Activated CD4-positive, alpha-beta T cell treated with anti-CD3 and anti-CD28 coated beads, Interleukin-10, Interleukin-2, amounts not matched to agents 100 ng/mL and 50 ng/mL, durations not matched to agents 16 hours and 8 hours (primary cell): ENCODE results near the gene OR10H4.
"Not testable (repeated sequence)": the region's sequence is repeated elsewhere in the genome, so short reads cannot be mapped to it uniquely, and the experiment has no call there.

Experiments used
- DNase-seq: peaks from one replicate; pipeline ENCODE4 v3.0.0-alpha.2; 2020

OR10H4 gene, protein sequence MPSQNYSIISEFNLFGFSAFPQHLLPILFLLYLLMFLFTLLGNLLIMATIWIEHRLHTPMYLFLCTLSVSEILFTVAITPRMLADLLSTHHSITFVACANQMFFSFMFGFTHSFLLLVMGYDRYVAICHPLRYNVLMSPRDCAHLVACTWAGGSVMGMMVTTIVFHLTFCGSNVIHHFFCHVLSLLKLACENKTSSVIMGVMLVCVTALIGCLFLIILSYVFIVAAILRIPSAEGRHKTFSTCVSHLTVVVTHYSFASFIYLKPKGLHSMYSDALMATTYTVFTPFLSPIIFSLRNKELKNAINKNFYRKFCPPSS

DNA sequence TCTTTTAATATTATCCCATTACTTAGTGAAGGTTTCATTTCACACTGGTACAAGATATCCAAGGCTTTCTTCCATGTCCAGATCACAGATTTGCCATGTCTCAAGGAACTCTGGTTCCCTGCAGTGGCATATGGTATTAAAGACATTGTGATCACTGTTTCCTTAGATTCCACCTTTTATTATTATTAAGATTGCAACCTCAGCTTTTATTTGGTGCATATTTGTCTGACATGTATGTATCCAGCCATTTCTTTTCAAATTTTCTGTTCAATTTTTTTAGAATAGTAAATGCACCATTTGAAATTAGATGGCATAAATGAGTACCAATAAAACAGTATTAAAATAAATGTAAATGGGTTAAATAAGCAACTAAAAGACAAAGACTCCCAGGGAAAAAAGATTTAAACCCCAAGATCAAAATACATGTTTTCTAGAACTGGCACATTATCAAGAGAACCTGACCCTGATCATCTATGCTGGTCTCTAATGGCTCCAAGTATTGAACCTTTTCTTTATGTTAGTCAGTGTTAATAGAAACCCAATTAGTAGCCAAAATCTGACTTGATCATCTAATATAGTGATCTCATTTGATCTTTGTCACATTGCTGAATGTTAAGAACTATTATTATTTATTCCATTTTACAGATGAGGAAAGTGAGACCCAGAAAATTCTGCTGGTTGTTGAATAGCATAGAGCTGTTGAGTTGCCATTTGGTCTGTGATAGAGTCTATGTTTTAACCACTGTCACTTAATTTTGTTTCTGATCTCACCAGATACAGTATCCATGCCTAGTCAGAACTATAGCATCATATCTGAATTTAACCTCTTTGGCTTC lies at the start of gene OR10H4:
OR10H4 (plus strand) TSS at position 786 of the 836 bp plus-strand sequence; CDS start at position 786, 0 bp downstream.
- no peak for DNase-seq

DNA sequence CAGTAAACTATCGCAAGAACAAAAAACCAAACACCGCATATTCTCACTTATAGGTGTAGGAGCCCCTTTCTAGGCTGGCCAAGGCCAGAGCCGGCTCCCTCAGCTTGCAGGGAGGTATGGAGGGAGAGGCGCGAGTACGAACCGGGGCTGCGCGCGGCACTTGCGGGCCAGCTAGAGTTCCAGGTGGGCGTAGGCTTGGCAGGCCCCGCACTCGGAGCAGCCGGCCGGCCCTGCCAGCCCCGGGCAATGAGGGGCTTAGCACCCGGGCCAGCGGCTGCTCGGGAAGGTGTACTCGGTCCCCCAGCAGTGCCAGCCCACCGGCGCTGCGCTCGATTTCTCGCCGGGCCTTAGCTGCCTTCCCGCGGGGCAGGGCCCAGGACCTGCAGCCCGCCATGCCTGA lies 49.2 kb upstream of the OR10H4 start:
- not testable (repeated sequence) for DNase-seq

DNA sequence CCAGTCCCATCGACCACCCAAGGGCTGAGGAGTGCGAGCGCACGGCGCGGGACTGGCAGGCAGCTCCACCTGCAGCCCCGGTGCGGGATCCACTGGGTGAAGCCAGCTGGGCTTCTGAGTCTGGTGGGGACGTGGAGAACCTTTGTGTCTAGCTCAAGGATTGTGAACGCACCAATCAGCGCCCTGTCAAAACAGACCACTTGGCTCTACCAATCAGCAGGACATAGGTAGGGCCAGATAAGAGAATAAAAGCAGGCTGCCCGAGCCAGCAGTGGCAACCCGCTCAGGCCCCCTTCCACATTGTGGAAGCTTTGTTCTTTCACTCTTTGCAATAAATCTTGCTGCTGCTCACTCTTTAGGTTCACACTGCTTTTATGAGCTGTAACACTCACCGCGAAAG lies 48.8 kb upstream of the OR10H4 start:
- DNase-seq, result not testable (repeated sequence)

DNA sequence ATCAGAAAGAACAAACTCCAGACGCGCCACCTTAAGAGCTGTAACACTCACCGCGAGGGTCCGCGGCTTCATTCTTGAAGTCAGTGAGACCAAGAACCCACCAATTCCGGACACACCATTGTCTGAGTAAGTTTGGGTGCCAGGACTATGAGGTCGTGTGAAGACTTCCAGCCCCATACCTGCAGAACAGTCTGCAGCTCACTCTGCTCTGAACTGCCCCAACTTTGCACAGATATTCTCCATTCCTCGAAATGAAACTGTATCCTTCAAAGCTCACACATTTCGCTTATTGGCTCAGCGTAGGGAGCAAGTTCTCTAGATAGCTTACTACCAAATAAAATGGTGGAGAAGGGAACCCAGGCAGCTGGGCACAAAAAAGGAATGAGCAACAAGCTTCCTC lies 48.3 kb upstream of the OR10H4 start:
- no peak for DNase-seq

DNA sequence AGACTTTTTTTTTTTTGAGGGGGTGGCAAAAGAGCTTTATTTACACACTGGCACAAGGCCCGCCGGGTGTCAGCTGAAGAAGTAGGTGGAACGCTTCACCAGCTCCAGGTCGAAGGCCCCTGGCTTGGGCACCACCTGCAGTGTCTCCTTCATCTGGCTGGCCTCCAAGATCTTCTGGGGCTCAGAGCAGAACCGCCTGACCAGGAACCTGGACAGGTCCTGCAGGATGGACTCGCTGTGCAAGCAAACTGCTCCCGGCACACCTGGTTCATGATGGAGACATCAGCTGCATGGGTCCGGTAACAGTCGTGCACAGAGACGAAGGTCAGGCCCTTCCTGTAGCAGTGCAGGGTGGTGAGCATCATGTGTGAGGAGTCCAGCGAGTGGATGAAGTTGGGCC lies 46.6 kb upstream of the OR10H4 start:
- no peak for DNase-seq

DNA sequence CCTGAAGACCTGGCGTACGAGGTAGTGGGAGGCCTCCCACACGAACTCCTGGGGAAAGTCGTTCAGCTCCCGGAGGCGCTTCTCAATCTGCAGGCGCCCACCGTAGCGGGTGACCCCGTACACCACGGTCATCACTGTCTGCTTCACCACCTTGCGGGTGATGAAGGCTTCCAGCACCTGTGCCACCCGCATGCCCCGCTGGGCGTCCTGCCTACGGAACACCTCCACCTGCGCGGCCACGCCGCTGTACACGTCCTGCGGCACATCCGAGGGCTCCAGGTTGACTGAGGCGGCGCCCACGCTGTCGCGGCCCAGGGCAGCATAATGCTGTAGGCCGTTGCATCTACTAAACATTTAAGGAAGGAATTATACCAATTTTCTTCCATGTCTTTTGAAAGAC lies 45.9 kb upstream of the OR10H4 start:
- DNase-seq, result not testable (repeated sequence)

DNA sequence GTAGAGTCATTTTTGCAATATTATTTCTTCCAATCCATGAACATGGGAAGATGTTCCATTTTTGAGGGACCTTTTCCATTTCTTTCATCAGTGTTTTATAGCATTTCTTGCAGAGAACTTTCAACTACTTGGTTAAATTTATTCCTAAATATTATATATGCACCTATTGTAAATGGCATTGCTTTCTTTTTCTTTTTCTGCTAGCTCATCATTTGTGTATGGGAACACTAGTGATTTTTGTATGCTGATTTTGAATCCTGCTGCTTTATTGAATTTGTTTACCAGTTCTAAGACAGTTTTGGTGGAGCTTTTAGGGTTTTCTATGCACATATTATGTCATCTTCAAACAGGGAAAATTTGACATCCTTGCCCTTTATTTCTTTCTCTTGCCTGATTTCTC lies 43.8 kb upstream of the OR10H4 start:
- no peak for DNase-seq

DNA sequence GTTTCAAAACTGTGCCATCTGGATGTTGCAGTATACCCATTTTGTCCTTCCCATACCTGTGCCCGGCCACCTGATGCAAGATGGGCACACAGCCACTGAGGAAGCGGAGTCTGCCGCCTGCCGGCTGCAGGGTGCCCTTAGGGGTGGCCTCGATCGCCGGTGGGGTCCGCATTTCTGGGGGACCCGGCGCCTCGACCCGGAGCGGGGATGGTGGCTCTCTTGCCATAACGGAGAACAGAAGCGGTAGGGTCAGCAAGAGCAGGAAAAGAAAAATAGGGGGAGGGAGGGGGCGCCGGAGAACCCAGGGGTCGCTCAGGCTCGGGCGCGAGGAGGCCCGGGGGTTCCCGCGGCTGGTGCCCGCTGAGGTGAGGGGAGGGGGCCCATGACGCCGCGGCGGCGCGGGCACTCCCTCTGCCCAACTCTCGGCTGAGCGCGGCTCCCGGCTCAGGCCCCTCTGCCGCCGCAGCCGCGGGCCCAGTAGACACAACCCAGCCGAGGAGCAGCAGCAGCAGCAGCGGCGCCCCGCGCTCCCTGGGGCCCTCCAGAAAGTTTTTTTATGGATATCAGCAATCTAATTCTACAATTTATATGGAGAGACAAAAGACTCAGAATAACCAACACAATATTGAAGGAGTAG lies 37.1 kb upstream of the OR10H4 start:
- DNase-seq, result no peak

DNA sequence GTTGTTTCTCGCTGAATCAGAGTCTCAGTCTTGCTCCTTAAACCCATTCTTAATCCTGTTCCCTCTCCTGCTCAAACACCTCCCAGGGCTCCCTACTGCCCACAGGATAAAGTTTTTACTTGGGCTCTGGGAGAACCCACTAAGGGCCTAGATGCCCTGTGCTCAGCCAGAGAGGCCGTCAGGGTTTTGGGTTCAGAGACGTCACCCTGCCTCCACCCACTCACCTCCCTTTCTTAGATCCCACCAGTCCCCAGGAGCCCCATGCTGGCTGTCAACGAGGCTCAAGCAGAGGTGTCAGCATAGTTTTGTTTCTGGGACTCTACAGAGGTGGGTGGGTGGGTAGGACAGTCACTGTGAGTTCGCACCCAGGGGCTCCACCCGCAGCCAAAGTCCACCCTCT lies 35.4 kb upstream of the OR10H4 start:
- no peak for DNase-seq

DNA sequence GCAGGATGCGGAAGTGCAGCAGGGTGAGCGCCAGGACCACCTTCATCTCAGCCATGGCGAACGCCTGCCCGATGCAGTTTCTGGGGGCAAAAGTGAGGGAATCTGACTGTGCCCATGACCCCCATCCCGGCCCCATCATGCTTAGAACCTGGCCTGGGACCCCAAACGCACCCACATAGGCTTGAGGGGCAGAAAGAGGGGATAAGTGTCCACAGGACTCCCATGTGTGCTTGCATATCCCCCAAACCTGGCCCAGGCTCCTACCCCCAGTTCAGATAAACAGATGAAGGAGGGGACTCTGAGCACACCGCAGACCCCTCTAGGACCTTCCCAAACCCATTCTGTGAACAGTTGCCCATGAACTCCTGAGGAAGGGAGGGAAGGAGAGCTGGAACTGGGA lies 35.0 kb upstream of the OR10H4 start:
- DNase-seq, result no peak

DNA sequence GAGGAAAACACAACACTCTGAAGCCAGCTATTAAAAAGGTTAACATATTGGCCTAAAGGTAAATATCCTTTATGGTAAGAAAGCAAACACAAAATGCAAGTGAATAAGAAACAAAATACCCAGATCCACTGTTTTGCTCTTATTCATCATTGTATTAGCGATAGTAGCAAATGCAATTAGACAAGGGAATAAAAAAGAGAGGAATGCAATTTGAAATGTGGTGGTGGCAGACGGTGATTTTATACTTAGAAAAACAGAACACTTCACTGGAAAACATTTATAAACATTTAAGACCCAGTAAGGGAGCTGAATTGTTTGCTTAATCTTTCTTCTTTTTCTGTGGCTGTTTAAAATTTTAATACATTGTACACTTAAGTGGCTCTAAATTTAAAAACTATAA lies 33.7 kb upstream of the OR10H4 start:
- no peak for DNase-seq

DNA sequence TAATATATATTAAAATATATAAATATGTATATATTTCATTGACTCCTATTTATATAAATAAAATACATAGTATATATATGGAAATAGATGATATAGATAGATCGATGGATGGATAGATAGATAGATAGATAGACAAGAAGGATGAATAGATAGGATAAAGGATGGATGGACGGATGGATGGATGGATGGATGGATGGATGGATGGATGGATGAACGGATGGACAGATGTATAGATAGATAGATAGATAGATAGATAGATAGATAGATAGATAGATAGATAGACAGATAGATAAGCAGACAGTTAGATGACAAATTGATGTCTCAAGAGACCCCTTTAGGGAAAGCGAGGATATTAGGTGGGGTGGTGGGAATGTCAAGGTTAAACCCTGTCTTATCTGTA lies 29.6 kb upstream of the OR10H4 start:
- DNase-seq, result no peak

DNA sequence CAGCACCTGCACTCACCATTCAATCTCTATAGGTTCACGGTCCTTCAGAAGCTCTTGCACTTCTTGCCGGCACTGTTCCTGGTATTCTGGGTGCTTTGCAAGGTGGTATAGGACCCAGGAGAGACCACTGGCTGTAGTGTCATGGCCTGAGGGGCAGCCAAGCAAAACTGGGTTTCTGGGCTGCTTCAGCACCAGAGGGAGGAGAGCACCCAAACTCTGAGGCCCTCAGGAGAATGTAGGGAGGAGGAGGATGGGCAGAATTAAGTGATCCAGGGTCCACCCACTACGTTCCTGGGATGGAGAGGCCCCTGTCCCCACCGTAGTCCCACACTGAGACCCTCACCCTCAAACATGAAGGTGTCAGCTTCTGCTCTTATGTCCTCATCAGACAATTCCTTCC lies 26.8 kb upstream of the OR10H4 start:
- no peak for DNase-seq

DNA sequence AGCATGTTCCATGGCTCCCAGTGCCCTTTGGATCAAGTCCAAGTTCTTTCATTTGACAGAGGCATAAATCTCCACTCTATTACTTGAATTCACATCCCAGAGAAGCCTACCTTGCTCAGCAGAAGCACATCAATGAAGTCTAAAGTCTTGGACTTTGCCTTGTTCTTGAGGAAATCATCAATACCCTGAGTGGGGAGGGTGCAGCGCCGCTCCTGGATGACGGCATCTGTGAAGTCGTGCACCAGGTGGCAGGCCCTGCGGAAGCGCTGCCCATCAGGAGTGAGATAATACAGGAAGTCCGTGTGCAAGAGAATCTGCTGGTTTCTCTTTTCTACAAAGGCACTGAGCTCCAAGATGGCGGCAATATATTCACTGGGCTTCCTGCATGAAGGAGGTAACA lies 25.1 kb upstream of the OR10H4 start:
- no peak for DNase-seq

DNA sequence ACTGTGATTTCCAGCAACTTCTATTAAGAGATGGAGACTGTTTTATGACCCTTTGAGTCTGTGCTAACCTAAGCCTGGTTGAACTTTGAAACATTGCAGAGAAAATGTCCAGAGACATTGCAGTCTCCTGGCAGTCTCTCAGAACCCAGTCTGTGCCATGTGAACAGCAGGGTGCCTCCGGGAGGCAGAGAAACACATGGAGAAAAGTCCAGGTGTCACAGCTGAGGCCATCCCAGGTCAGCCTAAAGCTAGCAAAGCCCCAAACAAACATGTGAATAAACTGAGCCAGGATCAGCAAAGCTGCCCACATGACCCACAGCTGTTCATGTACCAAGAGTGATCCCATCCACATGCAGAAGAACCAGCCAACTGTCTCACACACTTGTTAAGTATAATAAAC lies 22.3 kb upstream of the OR10H4 start:
- no peak for DNase-seq

DNA sequence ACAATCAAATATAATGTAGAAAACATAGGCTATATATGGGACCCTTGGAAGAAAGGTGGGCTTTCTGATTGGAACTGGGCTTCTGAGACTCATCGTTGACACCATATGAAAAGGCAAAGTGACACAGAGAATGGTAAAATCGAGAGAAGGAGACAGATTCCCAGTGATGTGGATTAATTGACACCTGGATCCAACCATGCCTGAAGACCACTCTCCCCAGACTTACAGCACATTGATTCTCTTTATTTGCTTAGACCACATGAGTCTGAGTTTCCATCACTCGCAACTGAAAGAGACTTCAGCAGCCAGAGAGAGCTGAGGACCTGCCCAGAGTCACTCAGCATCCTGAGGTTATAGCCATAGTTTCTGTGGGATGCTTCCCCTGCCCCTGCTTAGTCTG lies 20.5 kb upstream of the OR10H4 start:
- no peak for DNase-seq

DNA sequence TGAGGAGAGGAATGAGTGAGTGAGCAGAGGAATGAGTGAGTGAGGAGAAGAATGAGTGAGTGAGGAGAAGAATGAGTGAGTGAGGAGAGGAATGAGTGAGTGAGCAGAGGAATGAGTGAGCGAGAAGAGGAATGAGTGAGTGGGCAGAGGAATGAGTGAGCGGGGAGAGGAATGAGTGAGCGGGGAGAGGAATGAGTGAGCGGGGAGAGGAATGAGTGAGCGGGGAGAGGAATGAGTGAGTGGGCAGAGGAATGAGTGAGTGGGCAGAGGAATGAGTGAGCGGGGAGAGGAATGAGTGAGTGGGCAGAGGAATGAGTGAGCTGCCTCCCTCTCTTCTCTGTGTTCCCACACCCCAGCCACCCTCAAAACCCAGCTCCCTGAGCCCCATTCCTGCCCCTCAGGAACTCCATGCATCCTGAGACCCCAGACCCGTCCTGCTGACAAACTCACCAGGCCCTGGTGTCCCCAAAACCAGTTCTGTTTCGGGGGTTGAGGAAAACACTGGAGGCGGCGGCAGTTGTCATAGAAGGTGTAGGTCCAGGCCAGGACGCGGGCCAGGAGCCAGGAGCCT lies 15.0 kb upstream of the OR10H4 start:
- DNase-seq, result not testable (repeated sequence)

DNA sequence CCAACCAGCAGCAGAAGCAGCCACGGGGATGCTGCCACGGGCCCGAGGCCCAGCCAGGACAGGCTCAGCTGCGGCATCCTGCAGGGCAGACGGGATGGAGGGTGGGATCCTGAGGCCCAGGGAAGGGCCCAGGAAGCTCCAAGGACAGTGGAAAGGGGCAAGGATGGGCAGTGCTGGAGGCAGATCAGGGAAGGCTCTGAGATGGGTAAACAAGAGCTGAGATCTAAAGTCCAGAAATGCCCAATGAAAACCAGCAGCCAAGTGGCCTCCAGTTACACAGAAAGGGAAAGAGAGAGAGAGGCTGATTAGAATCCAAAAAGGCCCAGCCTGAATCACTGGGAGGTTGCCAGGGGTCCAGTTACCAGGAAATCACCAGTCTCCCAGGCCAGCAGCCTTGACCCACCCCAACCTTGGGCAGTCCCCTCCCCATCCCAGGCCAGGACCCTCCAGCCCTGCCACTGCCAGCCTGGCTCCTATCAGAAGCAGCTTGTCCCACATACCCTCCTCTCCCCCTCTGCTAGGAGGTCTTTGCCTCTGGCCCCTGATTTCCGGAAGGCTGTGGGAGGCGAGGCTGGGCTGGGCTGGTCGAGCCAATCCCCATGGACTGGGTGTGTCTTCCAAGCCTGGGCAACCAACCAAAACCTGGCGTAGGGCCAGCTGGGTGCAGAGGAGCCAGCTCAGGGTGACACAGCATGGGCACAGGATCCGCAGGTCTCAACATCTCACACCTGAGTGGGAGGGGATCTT lies 14.3 kb upstream of the OR10H4 start, which contains the start of gene CYP4F11:
CYP4F11 (minus strand) TSS at position 198 of the 747 bp plus-strand sequence; CDS start at position 77, 121 bp downstream.
- DNase-seq, result no peak

DNA sequence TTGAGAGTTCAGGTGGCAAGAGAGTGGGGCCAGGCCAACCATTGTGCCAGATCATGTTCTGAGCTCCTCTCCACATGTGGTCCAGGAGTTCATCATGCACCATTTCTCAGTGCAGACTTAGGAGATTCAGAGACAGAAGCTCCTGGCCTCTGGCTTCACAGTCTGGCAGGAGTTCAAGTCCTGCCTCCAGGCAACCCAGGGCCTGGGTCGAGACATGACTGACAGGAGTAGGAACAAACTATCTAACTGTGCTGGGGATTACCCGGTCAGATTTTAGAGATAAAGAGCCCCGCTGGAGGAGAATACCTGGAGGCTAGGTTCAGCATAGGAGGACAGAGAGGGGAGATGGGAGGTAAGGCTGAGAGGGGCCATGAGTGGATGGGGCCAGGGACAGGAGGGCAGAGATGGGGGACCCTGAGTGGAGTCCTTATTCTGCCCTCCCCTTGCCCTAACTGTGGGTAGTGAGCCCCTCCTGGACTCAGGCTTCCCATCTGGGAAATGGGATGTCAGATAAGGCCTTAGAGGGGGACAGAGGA lies 13.6 kb upstream of the OR10H4 start:
- no peak for DNase-seq

DNA sequence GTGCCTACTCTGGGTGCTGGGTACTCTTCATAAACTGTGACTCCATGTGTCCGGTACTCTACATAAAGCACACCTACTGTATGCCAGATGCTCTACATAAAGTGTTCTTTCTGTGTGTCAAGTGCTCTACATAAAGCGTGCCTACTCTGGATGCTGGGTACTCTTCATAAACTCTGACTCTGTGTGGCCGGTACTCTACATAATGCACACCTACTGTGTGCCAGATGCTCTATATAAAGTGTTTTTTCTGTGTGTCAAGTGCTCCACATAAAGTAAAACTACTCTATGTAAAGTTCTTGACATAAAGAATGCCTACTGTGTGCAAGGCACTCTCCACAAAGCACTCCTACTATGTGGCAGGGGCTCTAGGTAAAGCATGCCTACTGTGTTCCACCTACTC lies 12.6 kb upstream of the OR10H4 start:
- no peak for DNase-seq

DNA sequence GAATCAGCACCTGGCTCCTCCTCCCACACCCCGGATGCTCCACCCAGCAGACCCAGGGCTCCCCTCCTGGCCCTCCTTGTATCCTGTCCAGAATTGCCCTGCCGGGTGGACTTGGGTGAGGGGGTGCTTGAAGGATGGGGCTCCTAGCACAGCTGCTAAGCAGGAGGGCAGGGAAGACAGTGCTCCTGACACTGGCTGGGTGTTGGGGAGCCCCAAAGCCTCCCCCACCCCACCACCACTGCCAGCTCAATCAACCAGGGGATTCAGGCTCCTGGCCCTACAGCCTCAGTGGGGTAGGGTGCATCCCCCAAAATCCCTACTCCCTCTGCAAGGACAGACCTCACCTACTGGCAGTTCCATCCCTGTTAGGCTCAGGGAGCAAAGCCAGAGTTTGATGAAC lies 11.9 kb upstream of the OR10H4 start:
- no peak for DNase-seq

DNA sequence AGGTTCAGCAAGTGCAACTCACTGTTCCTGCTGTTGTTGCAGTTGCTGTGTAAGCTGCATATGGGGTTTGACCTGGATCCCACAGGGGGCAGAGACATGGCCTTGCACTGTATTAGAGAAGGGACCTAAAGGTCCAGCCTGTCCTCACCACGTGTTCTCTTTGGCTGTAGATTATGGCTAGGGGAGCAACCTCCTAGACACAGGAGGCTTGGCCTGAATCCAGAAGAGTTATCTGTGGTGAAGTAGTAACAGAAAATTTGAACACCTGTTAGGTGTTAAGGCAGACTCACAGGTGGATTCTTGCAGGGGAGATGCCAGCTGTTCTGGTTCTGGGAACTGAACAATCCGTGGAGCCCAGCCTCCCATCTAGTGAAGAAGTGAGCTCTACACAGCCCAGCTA lies 11.0 kb upstream of the OR10H4 start:
- DNase-seq, result no peak
